GM12872 (cell line): Measurements from ENCODE around the gene HEATR9.

Source experiments
- CTCF ChIP-seq: IDR thresholded peaks from 3 replicates; pipeline ENCODE4 v1.5.1; 2011; ENCODE audit warnings: low read depth, mild to moderate bottlenecking, low read length, moderate library complexity; ENCODE audit not compliant: insufficient read depth

Gene HEATR9

GRCh38 chr17:35841101-35841500, 27.6 kb downstream of the HEATR9 start:
- TF ChIP-seq CTCF = no peak

- no peak for TF ChIP-seq CTCF
Measured at GRCh38 chr17:35825206-35825605, 43.5 kb downstream of the HEATR9 start.

GRCh38 chr17:35821308-35821707, 47.4 kb downstream of the HEATR9 start:
- TF ChIP-seq CTCF = no peak

- no peak for TF ChIP-seq CTCF
Measured at GRCh38 chr17:35819455-35819854, 49.2 kb downstream of the HEATR9 start.

- no peak for TF ChIP-seq CTCF
Measured at GRCh38 chr17:35817196-35817595, 51.5 kb downstream of the HEATR9 start.

- no peak for TF ChIP-seq CTCF
Measured at GRCh38 chr17:35816723-35817122, 52.0 kb downstream of the HEATR9 start.

- no peak for TF ChIP-seq CTCF
Measured at GRCh38 chr17:35812456-35812855, 56.2 kb downstream of the HEATR9 start.

- TF ChIP-seq CTCF = no peak
Measured at GRCh38 chr17:35811759-35812158, 56.9 kb downstream of the HEATR9 start.
